ENCODE data around the gene CCDC148.
"Not testable (repeated sequence)": the region's sequence is repeated elsewhere in the genome, so short reads cannot be mapped to it uniquely, and the experiment has no call there.

The CCDC148 gene

DNA sequence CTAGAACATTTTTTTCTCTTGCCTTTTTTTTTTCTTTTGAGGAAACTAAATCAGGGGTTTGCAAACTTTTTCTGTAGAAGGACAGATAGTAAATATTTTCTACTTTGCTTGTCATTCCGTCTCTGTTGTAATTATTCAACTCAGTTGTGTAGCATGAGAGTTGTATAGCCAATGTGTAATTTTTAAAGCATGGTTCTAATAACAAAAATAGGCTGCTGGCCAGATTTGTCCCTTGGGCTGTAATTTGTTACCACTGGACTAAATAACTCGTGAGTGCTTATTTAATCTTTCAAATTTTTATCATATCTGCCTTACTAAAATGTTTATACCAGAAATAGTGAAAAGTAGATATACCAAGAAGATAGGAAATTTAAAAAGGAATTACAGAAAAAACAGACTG lies 43.0 kb downstream of the CCDC148 start:
- DNase-seq, result no peak

DNA sequence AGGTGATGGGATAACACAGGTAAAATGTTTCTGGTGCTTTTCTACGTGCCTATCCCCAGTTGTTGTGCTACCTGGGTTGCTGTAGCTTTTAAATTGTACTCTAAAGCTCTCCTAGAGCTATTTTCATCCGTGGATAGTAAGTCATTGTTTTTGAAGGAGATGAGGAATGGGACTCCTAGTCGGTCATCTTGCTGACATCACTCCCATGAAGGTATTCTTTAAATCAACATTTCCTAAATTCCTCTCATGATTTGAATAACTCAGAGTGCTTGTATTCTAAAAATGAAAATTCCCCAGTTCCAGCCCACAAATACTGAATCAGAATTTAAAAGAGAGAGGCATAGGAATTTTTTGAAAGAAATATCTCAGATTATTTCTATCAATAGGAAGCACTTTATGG lies 44.3 kb downstream of the CCDC148 start:
- no peak for DNase-seq

DNA sequence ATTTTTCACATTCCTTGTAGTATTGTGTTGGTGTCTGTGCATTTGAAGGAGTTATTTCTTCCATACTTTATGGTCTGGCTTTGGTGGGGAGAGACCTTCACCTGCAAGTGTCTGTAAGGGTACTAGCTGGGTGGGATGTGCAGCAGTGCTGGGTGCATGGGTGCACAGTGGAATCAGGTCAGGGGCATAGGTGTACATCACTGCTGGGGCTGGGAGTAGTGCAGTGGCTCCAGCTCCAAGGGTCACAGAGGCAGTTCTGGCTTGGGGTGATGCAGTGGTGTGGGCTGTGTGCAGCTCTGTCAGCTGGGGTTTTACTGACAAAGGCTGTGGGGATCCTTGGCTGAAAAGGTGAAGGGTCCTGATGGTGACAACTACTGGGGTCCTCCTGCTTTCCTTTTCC lies 44.8 kb downstream of the CCDC148 start:
- no peak for DNase-seq

DNA sequence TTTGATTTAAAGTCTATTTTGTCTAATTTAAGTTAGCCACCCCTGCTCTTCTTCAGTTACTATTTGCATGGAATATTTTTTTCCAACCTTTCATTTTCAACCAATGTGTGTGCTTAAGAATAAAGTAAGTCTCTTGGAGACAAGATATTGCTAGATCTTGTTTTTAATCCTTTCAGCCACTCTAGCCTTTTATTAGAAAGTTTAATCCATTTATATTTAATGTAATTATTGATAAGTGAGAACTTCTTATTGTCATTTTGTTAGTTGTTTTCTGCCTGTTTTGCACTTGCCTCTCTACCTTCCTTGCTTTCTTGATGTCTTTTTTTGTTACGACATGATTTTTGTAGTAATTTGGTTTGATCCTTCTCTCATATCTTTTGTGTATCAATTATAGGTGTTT lies 46.4 kb downstream of the CCDC148 start:
- DNase-seq, result no peak

DNA sequence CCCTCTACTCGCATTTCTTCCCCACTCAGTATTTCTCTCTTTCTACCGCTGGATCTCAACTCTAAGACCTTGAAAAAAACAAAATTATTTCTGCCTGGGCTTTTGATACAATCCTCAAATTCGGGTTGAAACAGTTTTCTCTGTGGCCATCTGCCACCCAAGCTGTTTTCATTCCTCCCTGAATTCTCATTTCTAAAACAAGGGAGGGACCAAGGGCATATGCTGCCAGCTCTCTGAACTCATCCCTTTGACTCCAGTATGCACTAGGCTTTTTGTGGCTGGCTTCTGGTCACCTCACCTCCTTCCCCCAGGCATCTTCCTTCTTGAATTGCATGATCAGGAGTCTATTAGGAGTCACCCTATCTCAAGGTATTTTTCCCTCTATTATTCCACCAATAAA lies 49.5 kb downstream of the CCDC148 start:
- DNase-seq, result no peak

DNA sequence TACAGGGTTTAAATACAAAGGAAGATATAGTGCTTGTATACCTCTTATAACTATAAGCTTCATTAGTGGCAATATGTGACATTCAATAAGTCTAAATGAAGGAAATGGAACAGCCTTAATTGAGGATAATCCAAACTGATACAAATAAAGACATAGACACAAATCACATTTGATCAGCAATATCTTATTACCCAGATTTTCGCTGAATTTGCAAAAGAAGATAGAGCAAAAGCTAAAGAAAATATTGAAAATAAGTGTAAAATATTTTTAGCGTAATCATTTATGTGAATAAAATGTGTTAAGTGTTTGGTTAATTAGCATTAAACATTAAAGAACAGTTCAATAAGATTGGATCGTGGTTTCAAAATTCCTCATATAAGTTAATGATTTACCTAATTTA lies 51.2 kb downstream of the CCDC148 start:
- DNase-seq, result no peak

DNA sequence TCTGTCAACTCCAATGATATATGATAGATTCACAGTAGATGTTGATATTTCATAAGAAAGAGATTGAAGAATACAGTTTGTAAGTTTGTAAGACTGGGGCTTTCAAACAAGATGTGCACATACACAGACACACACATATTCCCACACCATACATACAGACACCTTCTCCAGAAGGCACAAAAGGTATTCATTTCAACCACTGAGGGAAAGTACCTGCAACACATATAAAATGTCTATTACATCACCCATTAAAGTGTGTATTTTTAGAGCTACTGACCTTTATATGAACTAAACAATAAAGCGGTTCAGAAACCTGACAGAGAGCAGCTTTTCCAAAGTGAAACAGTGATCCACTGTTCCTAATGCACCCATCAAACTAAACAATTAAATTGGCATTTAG lies 53.3 kb downstream of the CCDC148 start:
- no peak for DNase-seq

DNA sequence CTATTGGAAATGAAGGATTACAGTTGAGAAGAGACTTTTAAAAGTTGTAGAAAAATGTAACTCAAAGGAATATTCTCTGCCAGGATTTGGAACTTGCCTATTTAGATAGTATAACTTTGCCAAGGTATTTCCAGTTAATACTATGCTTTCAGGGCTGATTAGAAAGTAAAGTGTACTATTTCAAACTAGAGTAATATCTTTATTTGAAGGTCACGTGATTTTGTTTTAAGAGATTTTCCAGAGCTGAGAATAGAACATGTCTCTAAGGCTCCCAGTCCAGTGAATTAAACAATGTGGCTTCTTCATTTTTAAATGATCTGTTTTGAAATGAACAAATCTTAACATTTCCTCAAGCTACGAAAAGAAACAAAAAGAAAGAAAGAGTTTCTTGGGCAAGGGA lies 53.9 kb downstream of the CCDC148 start:
- DNase-seq, result no peak

DNA sequence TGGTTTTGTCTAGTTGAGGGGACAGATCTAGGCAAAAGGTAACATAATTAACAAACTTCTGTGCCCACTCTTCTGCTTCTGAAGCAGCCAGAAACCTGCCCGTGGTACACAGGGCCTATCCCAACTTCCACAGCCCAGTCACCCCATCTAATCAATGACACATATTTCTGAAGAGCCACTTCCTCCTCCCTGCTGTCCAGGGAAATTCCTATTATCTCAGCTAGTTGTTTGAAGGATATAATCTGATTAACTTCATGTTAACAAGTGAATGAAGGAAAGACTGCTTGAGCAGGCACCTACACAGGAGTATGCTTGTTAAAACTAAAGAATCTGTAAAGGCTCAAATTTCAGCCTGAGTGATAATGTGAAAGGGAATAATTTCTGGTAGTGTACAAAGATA lies 61.4 kb downstream of the CCDC148 start:
- no peak for DNase-seq

DNA sequence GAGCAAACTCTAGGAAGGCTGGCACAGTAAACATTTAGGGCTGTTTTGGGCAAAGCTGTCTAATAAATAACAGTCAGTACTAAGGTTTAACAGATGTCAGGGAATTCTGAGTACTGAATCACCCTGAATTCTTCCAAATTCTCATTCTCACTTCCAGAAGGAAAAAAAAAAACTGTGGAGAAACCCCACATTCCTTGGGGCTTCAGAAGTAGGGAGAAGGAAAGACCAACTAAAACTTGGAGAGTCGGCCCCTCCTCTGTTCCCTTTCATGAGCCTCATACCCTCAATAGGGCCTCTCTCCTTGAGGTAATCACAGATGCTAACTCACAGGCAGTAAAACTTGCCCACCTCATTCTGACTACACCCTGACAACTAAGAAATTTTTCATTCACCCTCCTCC lies 62.1 kb downstream of the CCDC148 start:
- no peak for DNase-seq

DNA sequence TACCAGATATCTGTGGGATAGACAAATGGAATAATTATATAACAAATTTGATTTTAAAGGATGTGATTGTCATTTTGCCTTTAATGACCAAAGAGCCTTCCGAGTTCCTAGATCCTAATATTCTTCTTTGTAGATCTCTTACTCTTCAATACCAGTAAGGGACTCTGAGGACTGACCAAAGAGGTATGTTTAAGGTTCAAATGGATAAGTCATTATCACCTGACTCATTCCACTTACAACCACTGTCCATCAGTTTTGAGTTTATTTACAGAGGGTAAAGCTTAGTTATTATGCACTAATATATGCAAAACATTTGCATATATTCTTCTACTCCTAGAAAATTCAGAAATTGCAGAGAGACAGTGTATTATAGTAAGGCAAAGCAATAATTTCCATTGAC lies 62.7 kb downstream of the CCDC148 start:
- DNase-seq, result no peak

DNA sequence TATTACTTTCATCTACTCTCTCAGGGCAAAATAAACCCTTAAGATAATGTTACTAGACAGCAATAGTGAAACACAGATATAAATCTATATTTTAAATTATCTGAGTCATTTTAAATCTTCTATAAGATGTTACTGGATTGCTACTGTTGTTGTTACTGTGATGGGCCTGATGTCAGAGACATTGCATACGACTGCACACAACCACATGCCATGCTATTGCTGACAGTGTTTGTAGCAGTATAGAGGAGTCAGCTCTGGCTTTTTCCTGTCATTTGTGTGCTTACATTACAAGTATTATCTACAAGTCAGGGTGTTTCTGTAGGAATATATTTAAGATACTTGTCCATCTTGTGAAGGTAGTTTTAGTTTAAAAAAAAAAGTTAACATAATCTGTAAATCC lies 63.9 kb downstream of the CCDC148 start:
- no peak for DNase-seq

DNA sequence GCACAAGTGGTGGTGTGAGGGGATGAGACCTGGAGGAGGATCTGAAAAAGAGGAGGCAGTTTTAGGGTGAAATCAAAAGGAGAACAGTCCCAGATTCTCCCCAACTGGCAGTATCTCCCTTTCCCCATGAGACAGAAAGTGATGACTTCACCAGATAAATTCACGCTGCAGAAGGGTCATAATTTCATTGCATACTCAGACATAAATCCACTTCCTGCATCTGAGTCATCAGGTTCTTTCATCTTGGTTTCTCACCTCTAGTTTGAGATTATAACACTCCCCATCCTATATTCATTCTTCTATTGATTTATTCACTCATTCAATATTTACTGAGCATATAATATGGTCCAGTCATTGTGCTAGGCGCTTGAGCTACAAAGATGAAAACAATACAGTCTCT lies 64.7 kb downstream of the CCDC148 start:
- no peak for DNase-seq

DNA sequence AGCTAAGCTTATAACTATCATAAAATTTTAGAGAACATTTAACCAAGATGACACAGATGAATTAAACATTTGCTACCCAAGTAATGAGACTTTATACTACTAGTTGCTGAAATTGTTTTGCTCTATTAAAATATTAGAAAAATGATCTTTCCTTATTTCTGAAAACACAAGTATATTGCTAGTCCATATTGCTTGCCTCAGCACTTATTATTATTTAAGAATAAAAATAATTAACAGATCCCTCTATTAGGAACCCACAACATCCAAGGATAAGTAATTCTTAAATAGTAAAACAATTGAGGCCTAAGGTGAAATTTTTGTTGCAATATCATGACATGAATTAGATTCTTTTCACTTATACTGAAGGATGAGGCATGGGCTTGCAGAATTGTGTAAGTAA lies 65.2 kb downstream of the CCDC148 start:
- DNase-seq, result no peak

DNA sequence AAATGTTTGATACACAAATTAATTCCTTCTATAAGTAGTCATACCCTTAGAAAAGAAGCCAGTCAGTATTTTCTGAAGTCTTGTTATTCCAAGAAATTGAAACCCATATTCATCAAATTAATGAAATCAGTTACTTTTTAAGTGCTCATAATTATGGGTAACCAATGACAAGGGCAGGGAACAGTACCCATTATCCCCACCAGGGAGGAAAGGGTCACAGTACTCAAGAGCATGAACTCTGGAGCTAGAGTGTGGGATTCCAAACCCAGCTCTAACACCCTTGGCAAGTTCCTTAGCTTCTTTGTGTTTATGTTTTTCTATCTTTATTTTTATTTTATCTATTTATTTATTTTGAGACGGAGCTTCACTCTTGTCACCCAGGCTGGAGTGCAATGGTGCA lies 68.4 kb downstream of the CCDC148 start:
- DNase-seq, result no peak

DNA sequence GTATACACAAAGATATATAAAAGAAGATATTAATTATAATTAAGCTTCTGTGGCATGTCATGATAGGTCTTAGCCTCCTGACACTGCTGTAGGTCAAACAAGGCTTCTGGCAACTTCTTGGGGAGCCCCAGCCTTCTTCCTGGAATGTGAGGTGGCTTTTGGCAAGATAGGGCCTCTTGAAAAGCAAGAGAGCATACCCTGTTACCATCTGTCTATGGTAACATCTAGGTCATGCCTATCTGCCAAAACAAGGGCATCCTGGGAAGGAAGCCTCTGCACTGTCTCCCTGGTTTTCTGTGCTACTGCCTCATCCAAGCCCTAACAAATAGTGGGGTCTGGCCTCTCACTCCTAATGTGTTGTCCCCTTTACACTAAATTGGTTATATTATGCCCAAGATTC lies 70.9 kb downstream of the CCDC148 start:
- DNase-seq, result no peak

DNA sequence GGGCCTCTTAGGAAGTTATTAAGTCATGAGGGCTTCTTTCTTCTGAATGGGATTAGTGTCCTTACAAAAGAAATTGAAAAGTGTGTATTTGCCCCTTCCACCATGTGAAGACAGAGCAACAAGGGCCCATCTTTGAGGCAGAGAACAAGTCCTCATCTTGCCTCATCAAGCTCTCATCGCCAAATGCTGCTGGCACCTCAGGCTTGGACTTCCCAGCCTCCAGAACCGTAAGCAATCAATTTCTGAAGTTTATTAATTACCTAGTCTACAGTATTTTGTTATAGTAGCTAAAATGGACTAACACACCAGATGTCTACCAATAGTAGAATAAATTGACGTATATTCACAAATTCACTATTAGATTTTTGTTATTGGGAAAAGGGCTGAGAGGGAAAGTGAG lies 74.6 kb downstream of the CCDC148 start:
- DNase-seq, result no peak

DNA sequence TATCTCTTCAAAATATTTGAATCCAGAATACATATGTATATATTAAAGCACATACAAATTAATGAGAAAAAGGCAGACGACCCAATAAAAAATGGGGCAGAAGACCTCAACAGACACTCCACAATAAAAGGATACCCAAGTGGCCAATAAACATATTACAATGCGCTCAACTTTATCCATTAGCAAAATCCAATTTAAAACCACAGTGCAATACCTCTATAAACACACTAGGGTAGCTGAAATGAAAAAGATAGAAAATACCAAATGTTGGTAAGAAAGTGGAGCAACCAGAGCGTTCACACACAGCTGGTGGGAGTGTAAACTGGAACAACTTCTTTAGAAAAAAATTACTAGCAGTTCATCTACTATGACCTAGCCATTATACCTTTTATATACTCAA lies 75.3 kb downstream of the CCDC148 start:
- DNase-seq, result no peak

DNA sequence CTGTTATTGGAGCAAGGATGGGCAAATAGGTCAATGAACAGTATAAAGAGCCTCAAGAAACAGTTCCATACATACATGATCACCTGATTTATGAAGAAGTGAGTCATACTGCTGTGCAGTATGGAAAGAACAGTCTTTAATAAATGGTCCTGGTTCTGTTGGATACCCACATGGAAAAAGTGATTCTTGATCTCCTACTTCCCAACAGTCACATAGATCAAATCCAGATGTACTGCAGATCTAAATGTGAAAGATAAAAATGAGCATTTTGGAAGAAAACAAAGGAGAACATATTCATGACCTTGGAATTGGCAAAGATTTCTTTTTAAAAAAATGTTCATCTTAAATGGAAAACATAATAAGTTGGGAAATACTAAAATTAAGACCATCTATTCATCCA lies 75.8 kb downstream of the CCDC148 start:
- DNase-seq, result no peak

DNA sequence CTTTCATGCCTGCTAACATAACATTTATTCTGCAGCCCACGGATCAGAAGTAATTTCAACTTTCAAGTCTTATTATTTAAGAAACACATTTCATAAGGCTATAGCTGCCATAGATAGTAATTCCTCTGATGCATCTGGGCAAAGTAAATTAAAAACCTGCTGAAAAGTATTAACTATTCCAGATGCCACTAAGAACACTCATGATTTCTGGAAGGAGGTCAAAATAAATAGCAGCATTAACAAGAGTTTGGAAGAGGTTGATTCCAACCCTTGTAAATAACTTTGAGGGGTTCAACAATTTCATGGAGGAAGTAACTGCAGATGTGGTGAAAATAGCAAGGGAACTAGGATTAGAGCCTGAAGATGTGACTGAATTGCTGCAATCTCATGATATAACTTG lies 77.6 kb downstream of the CCDC148 start:
- DNase-seq, result no peak

DNA sequence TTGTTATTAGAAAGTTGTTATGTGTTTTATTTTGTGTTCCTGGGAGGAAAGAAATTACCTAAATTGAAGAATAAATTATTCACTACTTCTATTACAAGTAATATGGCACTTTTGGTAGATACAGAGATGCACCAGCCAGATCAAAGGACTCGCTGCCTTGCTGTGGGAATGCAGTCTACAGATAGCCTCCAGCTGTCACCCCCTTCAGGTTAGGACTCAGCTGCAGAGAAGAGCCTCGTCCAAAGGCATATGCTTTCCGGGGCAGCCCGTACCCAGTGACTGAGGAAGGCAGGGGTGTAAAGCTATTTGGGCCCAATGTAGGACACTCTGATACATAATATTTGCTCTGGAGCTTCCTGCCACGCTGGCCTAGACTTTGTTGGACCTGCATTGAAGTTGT lies 90.2 kb downstream of the CCDC148 start:
- no peak for DNase-seq

DNA sequence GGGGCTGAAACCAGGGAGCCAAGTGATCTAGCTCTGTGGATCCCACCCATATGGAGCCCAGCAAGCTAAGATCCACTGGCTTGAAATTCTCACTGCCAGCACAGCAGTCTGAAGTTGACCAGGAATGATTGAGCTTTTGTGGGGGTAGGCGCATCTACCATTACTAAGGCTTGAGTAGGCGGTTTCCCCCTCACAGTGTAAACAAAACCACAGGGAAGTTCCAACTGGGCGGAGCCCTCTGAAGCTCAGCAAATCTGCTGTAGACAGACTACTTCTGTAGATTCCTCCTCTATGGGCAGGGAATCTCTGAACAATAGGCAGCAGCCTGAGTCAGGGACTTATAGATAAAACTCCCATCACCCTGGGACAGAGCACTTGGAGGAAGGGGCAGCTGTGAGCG lies 96.7 kb downstream of the CCDC148 start:
- no peak for DNase-seq

DNA sequence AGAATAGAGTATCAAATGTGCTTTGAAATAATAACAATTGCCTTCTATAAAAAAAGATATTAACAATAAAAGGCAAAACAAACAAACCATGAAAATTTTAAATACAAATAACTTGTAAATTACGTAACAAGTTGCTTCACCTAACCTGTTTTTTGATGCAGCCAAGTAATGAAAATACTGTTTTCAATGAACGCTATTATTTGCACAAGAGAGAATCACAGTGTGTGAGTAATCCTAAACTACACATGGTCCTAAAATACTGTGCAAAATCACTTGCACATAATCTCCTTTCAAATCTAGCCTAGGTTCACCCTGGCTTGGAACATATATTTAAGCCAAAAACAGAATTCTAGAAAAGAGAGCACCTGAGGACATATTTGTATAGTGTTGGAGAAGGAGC lies 98.9 kb downstream of the CCDC148 start:
- no peak for DNase-seq

DNA sequence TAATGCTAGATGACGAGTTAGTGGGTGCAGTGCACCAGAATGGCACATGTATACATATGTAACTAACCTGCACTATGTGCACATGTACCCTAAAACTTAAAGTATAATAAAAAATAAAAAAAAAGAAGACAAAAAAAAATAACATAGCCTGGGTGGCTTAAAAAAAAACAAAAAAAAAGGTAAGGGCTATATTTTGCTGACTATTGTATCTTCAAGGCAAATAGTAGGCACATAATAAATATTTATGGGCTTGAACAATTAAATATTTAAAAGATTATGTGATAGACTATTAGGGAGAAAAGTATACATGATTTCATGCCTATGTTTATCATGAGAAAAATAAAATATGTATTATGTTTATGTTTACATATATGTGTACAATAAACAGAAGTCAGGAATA lies 99.4 kb downstream of the CCDC148 start:
- no peak for DNase-seq

DNA sequence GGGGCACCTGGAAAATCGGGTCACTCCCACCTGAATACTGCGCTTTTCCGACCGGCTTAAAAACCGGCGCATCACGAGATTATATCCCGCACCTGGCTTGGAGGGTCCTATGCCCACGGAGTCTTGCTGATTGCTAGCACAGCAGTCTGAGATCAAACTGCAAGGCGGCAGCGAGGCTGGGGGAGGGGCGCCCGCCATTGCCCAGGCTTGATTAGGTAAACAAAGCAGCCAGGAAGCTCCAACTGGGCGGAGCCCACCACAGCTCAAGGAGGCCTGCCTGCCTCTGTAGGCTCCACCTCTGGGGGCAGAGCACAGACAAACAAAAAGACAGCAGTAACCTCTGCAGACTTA lies 105.1 kb downstream of the CCDC148 start:
- not testable (repeated sequence) for DNase-seq

DNA sequence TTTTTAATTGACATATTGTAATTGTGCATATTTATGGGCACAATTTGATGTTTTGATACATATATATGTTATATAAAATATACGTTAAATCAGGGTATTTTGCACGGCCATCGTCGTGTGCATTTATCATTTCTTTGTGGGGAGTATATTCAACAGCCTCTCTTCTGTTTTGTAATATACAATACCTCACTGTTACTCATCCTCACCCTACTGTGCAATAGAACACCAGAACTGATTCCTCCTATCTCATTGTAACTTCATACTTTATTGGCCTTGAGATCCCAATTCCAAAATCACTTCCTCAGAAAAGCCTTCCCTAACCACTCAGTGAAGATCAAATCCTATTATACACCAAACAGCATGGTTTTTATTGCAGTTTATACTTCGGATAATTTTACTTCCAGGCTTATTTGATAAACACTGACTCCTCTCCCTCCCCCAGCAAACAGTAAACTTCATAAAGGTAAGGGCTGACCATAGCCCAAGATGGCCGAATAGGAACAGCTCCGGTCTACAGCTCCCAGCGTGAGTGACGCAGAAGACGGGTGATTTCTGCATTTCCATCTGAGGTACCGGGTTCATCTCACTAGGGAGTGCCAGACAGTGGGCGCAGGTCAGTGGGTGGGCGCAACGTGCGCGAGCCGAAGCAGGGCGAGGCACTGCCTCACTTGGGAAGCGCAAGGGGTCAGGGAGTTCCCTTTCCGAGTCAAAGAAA lies 105.6 kb downstream of the CCDC148 start:
- not testable (repeated sequence) for DNase-seq

Measured in NCI-H1417 treated with DMSO at 0.1 percent for 48 hours (cell line).